ENCODE measurements around the gene UTS2B. TPM values are rescaled to one million over a fixed set of nuclear protein-coding genes. Genes with fewer than 3 reads are reported as not detected.

Gene UTS2B
- total RNA-seq, 2 donors from 2014 or later, result 0.39 TPM; not detected in 1

DNA sequence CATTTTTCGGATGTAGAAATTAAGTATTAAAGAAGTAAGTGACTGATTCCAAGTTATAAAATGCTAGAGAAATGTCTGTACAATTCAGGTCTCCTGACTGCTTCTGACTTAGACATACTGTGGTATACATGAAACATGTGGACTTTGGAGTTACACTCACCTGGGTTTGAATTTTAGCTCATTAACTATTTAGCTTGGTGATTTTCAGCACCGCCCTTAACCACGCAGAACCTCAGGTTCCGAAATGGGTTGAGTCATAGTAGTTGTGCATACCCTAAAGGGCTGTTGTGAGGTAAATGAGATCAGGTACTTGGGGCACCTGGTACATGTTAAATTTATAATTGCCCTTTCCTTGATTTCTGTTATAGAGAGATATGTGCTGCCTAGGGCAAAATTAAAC, 32.9 kb upstream of the UTS2B start:
- TF ChIP-seq, protein P1, sequence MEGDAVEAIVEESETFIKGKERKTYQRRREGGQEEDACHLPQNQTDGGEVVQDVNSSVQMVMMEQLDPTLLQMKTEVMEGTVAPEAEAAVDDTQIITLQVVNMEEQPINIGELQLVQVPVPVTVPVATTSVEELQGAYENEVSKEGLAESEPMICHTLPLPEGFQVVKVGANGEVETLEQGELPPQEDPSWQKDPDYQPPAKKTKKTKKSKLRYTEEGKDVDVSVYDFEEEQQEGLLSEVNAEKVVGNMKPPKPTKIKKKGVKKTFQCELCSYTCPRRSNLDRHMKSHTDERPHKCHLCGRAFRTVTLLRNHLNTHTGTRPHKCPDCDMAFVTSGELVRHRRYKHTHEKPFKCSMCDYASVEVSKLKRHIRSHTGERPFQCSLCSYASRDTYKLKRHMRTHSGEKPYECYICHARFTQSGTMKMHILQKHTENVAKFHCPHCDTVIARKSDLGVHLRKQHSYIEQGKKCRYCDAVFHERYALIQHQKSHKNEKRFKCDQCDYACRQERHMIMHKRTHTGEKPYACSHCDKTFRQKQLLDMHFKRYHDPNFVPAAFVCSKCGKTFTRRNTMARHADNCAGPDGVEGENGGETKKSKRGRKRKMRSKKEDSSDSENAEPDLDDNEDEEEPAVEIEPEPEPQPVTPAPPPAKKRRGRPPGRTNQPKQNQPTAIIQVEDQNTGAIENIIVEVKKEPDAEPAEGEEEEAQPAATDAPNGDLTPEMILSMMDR (IDR thresholded peaks at IDR 0.05), result no peak

DNA sequence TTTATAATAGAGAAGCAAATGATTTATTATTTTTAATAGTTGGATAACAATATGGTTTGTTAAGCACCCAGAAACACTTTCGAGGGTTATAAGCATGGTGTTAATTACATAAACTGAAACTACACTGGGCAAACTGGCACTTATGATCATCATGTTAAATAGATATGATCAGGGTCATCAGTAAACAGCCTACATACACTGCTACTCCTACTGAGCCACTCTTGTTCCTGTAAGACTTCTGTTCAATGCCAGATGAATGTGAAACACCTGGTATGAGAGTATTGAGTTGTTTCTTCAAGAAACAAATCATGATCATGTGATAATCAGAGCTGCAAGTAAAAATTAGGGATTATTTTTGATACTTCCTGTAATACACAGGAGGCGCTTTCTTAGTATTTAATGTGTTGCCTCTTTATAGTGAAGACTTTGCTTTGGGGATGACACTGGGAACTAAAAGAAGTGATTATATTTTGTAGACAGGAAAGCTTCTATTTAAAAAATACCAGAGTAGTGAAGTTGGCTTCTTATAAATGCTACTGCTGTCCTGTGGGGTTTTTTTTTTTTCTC, 32.3 kb upstream of the UTS2B start:
- TF ChIP-seq, protein P1 (IDR thresholded peaks at IDR 0.05), result no peak
- Histone ChIP-seq H3K27ac (no peak overlapping the region), H3K4me3 (no peak overlapping the region), H3K36me3 (peaks cover 44% of the 10 kb centered on the region), H3K9me3 (no peaks in the 10 kb centered on the region), H3K4me1 (peaks cover 0 to 15% of the 10 kb centered on the region in 2 donors), H3K27me3 (no peaks in the 10 kb centered on the region)
- no peak for DNase-seq (ENCODE audit: low spot score)

More for the DNA sequence above, 32.9 kb upstream of the UTS2B start:
- no peak for DNase-seq (ENCODE audit: low spot score)
- Histone ChIP-seq H3K27me3 (no peaks in the 10 kb centered on the region), H3K27ac (no peak overlapping the region), H3K36me3 (peaks cover 38% of the 10 kb centered on the region), H3K4me1 (peaks cover 0 to 15% of the 10 kb centered on the region in 2 donors), H3K4me3 (no peak overlapping the region), H3K9me3 (no peaks in the 10 kb centered on the region)

DNA sequence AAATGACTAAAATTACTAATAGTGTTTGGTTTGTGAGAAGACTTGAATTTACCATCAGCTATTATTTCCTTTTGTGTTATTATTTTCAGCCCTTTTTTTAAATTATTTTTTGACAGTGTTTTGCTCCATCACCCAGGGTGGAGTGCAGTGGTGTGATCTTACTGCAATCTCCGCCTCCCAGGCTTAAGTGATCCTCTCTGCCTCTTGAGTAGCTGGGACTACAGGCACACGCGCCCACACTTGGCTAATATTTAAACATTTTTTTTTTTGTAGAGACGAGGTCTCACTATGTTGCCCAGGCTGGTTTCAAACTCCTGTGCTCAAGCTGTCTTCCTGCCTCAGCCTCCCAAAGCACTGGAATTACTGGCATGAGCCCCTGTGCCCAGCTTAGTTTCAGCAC, 31.7 kb upstream of the UTS2B start:
- TF ChIP-seq, protein P1 (IDR thresholded peaks at IDR 0.05), result no peak
- Histone ChIP-seq H3K27me3 (no peaks in the 10 kb centered on the region), H3K4me1 (peaks cover 0 to 20% of the 10 kb centered on the region in 2 donors), H3K4me3 (no peak overlapping the region), H3K9me3 (no peaks in the 10 kb centered on the region), H3K27ac (no peak overlapping the region), H3K36me3 (peaks cover 44% of the 10 kb centered on the region)
- no peak for DNase-seq (ENCODE audit: low spot score)

DNA sequence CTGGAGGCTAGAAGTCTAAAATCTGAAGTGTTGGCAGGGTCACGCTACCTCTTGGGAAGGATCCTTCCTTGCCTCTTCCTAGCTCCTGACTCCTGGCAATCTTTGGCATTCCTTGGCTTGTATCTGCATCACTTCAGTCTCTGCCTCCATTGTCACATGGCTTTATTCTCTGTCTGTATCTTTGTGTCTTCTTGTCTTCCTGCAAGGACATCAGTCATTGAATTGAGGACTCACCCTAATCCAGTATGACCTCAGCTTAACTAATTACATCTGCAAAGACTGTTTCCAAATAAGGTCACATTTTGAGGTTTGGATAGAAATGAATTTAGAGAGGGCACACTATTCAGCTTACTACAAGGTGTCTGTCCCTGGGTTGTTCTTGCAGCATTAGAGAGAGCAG, 31.1 kb upstream of the UTS2B start:
- H3K4me1 ChIP-seq, result peaks cover 0 to 22% of the 10 kb centered on the region in 2 donors
- no peak overlapping the region for H3K4me3 ChIP-seq
- H3K36me3 ChIP-seq, result peaks cover 44% of the 10 kb centered on the region
- no peaks in the 10 kb centered on the region for H3K9me3 ChIP-seq
- no peak overlapping the region for H3K27ac ChIP-seq
- DNase-seq (ENCODE audit: low spot score), result no peak
- H3K27me3 ChIP-seq, result no peaks in the 10 kb centered on the region
- TF ChIP-seq, protein P1 (IDR thresholded peaks at IDR 0.05), result no peak

DNA sequence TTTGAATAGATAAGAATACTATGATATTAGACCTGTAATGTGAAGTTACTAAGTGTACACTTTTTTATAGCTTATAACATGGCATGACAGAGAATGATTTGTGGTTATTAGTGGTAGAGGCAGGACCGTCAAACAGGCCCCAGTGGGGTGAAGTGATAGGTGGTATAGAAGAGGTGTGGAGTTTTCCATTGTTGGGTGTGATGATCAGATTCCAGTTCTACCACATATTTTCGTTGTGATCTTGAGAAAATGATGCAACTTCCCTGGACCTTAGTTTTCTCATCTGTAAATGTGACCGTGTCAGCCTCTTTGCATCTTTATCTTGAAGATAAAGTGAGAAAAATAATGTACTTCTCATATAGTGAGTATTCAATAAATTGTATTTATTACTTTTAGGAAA, 30.3 kb upstream of the UTS2B start:
- H3K4me1 ChIP-seq, result peaks cover 0 to 24% of the 10 kb centered on the region in 2 donors
- TF ChIP-seq, protein P1 (IDR thresholded peaks at IDR 0.05), result no peak
- peaks cover 44% of the 10 kb centered on the region for H3K36me3 ChIP-seq
- H3K9me3 ChIP-seq, result no peaks in the 10 kb centered on the region
- H3K4me3 ChIP-seq, result no peak overlapping the region
- no peaks in the 10 kb centered on the region for H3K27me3 ChIP-seq
- no peak overlapping the region for H3K27ac ChIP-seq
- no peak for DNase-seq (ENCODE audit: low spot score)

DNA sequence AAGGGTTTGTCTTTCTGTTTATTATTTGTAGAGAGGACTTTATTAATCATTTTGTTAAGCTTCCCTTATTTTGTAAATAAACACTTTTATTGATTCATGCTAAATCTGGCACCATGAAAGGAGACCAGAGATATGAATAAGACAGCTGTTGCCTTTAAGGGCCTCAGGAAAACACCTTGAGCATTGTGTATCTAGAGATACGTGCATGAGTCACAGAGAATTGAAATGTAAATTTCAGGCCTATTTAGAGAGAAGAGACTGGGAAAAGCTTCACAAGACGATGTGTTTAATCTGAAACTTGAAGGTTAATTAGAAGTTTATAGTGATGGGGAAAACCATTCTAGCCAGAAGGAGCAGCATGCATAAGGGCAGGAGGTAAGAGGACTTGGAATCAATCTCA, 28.6 kb upstream of the UTS2B start:
- Histone ChIP-seq H3K36me3 (peaks cover 44% of the 10 kb centered on the region), H3K4me3 (no peak overlapping the region), H3K9me3 (no peaks in the 10 kb centered on the region), H3K27me3 (no peaks in the 10 kb centered on the region), H3K4me1 (peaks cover 0 to 39% of the 10 kb centered on the region in 2 donors), H3K27ac (no peak overlapping the region)
- TF ChIP-seq, protein P1 (IDR thresholded peaks at IDR 0.05), result no peak
- DNase-seq (ENCODE audit: low spot score), result no peak
